Heart left ventricle (tissue), 13 donors: ENCODE data around the gene GPD1.

Source experiments
- CTCF ChIP-seq, 12 donors: fragments of 200-600 bp; sonication (generic) in 4 of 12; IDR thresholded peaks; one replicate each; pipeline versions ENCODE4 v1.5.0 to v1.8.0; 2018 to 2022; ENCODE audit warnings: antibody characterized with exemption in 12 of 12, mild to moderate bottlenecking in 5 of 12
- POLR2A ChIP-seq, 2 donors: fragments of 450-650 bp; IDR thresholded peaks; one replicate each; pipeline ENCODE4 v1.6.1; 2017; ENCODE audit warnings: antibody characterized with exemption in 2 of 2, mild to moderate bottlenecking in 2 of 2, moderate library complexity in 2 of 2
- donor health status: ischemic (EF 13 %, LVEDD 7.1; RV severe dilation, severe dysfunction).
- donor health status: DM: no; HTN: yes; CAD: no.
- donor health status: DM: no; HTN: no; CAD: no.
- donor health status: ischemic (EF 25% LVEDD 6.9; RV normal size, moderate dysfunction).
- donor health status: ischemic (EF 25% LVEDD 5.7; RV mildly dilated, moderate dysfunction).
- donor health status: ischemic (EF 35%, LVEDD 5.7; RV mildly dilated, moderate dysfunction).
- donor health status: nonischemic (EF 11% LVEDD 7.7; RV severe dilation, severe dysfunction).
- donor health status: DM: yes; HTN: yes; CAD: no.
- donor health status: PGD.
- donor health status: ischemic (EF 29% LVEDD 5.4; RV normal size, mild dysfunction).
- donor health status: nonischemic (EF 23%, LVEDD 6.1; RV moderate dilation, normal function).

- TF ChIP-seq CTCF (IDR thresholded peaks at IDR 0.05) (no peak), POLR2A (IDR thresholded peaks at IDR 0.05) (no peak)
Observed at GRCh38 chr12:50085615-50086072, 18.2 kb upstream of the GPD1 start.
